ENCODE data around the gene SNTG2. TPM values are rescaled to one million over a fixed set of nuclear protein-coding genes. Genes with fewer than 3 reads are reported as not detected.

SNTG2 gene
- total RNA-seq, 1 donor, result under 0.01 TPM

DNA sequence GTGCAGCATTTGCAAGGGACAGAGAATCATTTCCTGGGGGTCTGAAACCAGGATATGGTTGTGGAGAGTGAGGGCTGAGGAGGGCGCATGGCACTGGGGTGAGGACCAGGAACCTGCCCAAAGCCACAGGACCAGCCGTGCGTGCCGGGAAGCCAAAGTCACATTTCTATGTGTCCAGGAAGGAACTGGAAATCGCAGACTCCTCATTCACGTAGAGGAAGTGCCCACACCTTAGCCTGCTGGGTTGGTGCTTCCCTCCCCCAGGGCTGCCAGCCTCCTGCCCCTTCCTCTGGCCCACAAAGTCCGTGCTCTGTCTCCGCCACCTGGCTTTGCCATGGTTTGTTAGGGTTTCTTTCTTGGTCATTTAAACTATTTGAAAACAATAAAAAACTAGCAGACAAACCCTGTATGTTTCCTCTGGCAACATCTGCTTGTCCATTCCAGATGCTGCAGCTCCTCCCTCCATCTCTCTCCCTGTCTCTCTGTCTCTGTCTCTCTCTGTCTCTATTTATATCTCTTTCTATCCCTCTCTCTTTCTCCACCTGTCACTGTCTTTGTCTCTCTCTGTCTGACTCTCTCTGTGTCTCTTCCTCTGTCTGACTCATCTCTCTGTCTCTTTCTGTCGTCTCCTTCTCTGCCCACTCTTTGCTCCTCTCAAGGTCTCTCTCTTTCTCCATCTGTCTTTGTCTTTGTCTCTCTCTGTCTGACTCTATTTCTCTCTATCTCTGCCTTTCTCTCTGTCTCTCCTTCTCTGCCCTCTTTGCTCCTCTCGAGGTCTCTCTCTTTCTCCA lies 299.4 kb downstream of the SNTG2 start:
- TF ChIP-seq, protein P1, sequence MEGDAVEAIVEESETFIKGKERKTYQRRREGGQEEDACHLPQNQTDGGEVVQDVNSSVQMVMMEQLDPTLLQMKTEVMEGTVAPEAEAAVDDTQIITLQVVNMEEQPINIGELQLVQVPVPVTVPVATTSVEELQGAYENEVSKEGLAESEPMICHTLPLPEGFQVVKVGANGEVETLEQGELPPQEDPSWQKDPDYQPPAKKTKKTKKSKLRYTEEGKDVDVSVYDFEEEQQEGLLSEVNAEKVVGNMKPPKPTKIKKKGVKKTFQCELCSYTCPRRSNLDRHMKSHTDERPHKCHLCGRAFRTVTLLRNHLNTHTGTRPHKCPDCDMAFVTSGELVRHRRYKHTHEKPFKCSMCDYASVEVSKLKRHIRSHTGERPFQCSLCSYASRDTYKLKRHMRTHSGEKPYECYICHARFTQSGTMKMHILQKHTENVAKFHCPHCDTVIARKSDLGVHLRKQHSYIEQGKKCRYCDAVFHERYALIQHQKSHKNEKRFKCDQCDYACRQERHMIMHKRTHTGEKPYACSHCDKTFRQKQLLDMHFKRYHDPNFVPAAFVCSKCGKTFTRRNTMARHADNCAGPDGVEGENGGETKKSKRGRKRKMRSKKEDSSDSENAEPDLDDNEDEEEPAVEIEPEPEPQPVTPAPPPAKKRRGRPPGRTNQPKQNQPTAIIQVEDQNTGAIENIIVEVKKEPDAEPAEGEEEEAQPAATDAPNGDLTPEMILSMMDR (IDR thresholded peaks at IDR 0.05; ENCODE audit: insufficient read depth, low read depth, low read length), result no peak
- no peak overlapping the region for H3K4me3 ChIP-seq (ENCODE audit: low read depth, low read length)
- no peak for DNase-seq (ENCODE audit: low read depth)

DNA sequence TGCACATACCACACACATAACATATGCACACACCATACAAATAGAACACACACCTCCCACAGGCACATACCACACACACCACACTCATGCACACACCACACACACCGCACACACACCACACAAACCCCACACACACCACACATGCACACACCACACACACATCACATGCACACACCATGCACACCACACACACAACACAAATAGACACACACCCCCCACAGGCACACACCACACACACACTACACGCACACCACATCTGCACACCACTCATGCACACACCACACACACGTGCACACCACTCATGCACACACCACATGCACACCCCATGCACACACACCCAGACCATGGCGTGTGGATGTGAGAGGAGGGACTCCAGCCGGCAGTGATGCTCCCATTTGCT lies 300.9 kb downstream of the SNTG2 start:
- TF ChIP-seq, protein P1 (IDR thresholded peaks at IDR 0.05; ENCODE audit: insufficient read depth, low read depth, low read length), result no peak

DNA sequence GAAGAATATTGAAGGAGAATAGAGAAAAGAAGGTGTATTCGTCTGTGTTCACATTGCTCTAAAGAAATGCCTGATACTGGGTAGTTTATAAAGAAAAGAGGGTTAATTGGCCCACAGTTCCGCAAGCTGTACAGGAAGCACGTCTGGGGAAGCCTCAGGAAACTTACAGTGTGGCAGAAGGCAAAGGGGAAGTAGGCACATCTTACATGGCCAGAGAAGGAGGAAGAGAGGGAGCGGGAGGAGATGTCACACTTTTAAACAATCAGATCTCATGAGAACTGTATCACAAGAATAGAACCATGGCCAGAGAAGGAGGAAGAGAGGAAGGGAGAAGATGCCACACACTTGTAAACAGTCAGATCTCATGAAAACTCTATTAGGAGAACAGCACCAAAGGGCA lies 303.0 kb downstream of the SNTG2 start:
- no peak overlapping the region for H3K4me3 ChIP-seq (ENCODE audit: low read depth, low read length)
- DNase-seq (ENCODE audit: low read depth), result no peak
- TF ChIP-seq, protein P1 (IDR thresholded peaks at IDR 0.05; ENCODE audit: insufficient read depth, low read depth, low read length), result no peak

More for the DNA sequence above, 300.9 kb downstream of the SNTG2 start:
- no peak for DNase-seq (ENCODE audit: low read depth)
- H3K4me3 ChIP-seq (ENCODE audit: low read depth, low read length), result no peak overlapping the region

DNA sequence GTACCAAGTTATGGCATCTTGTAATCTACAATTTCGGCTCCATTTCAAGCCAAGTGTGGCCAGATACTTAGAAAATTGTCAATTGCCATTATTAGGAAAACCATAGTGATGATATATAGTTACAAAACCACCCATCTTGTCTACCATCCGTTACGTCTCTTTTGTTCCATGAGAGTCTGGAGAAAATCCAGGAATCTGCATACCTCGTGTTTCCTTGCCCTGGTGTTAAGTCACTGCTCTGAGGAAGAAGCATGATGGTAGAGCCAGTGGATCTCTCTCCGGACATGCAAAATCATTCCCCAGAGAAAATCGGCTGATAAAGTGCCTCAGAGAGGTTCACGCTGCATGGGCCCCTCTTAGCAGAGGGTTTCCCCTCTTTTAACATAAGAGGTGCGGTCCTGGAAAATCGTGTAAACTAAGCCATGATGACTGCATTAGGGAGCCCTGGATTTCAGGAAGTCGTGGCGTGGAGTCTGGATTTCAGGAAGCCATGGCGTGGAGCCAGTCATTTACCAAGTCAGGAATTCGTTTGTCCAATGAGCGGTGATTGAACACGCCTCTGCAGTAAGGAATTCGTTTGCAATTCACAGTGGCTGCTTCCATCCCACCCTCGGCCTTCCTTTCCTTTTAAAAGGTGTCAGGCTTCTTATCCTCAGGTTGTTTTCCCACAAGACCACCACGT lies 304.2 kb downstream of the SNTG2 start:
- TF ChIP-seq, protein P1 (IDR thresholded peaks at IDR 0.05; ENCODE audit: insufficient read depth, low read depth, low read length), result no peak
- DNase-seq (ENCODE audit: low read depth), result no peak
- H3K4me3 ChIP-seq (ENCODE audit: low read depth, low read length), result no peak overlapping the region

DNA sequence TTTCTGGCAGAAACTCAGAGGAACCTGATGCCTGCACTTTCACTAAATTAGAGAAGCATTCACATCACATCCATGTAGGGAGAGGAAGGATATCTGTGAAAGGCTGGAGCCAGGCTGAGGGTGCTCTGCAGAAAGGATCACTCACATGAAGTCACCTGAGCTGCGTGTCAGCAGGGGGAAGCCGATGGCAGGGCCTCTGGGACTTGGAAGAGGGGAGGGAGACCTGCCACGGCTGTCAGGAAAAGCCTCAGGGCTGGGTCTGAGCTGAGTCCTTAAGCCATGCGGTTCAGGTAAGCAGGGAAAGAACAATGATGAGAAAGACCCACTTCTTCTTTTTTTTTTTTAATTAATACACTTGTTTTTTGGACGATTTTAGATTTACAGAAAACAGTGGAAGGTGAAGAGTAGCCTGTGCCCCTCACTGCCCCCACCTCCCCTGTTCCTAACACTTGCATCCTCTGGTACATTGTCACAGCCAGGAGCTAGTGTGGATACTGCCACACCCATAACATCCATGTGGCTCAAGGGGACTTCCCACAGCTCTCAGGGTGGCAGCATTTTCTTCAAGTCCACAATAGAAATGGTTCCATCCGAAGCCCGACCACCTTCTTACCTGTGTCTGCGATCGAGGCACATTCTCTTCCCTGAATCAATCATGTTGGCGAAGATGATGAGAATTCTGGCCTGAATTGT lies 306.1 kb downstream of the SNTG2 start:
- no peak for DNase-seq (ENCODE audit: low read depth)
- TF ChIP-seq, protein P1 (IDR thresholded peaks at IDR 0.05; ENCODE audit: insufficient read depth, low read depth, low read length), result no peak
- H3K4me3 ChIP-seq (ENCODE audit: low read depth, low read length), result no peak overlapping the region

DNA sequence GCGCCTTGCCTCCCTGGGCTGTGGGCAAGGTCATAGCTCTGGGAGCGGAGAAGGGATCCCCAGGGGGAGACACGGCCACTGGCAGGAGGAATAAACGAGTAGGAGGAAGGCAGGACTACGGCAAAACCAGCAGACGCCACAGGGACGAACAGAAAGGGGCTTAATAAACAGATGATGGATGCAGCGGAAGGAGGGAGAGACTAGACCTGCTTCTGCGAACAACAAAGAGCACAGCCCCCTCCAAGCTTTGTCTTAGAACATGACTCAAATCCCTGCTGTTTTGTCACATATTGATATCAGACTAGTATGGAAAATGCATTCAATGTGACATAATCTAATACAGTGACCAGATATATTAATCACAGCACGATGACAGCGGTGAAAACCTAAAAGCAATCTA lies 306.7 kb downstream of the SNTG2 start:
- TF ChIP-seq, protein P1 (IDR thresholded peaks at IDR 0.05; ENCODE audit: insufficient read depth, low read depth, low read length), result no peak
- H3K4me3 ChIP-seq (ENCODE audit: low read depth, low read length), result no peak overlapping the region
- DNase-seq (ENCODE audit: low read depth), result no peak
